T-cell (primary cell): ENCODE measurements around the gene DPP10. TPM values are rescaled to one million over a fixed set of nuclear protein-coding genes. Genes with fewer than 3 reads are reported as not detected.

ENCODE experiments used
- ATAC-seq, 4 experiments: fragments of 200-7000 bp in 3 of 4; fragments of 150-1000 bp in 1 of 4; cut with Tn5 transposase; replicated peaks in 1 of 4; 1 replicate in 3 of 4; 2 replicates in 1 of 4; pipeline ENCODE4 v1.10.0; 2021; ENCODE audit warnings: moderate library complexity in 3 of 4, mild to moderate bottlenecking in 2 of 4, moderate number of reproducible peaks in 1 of 4
- CTCF ChIA-PET, 2 donors: fragments of 300-600 bp; sonication (Branson Sonifier 250); formaldehyde crosslinking; loops; one replicate each; lab custom pipeline; 2022; ENCODE audit warnings: antibody characterized with exemption in 2 of 2; lab: Charles Lee
- POLR2A ChIA-PET, 2 donors: fragments of 300-600 bp; sonication (Branson Sonifier 250); formaldehyde crosslinking; loops; one replicate each; lab custom pipeline; 2022; ENCODE audit warnings: antibody characterized with exemption in 2 of 2; lab: Charles Lee
- DNase-seq, 35 experiments: peaks; one replicate each; pipeline versions ENCODE4 v3.0.0 to v3.0.0-alpha.2; 2013 to 2023
- H3K27ac ChIP-seq: one replicate; pipeline ENCODE4 v1.5.1; 2013; ENCODE audit warnings: low read length
- H3K27me3 ChIP-seq, 2 experiments: replicated peaks in 1 of 2; 1 replicate in 1 of 2; 2 replicates in 1 of 2; pipeline versions ENCODE4 v1.6.1 to v1.7.0; 2013; ENCODE audit warnings: low read length in 1 of 2, mixed read lengths in 1 of 2; ENCODE audit not compliant: control insufficient read depth in 2 of 2, insufficient read depth in 2 of 2; ENCODE audit errors: extremely low read depth in 1 of 2
- H3K36me3 ChIP-seq, 2 donors: 1 replicate in 1 of 2; 2 replicates in 1 of 2; pipeline versions ENCODE4 v1.6.1 to v1.7.0; 2013; ENCODE audit warnings: low read length in 1 of 2; ENCODE audit not compliant: control insufficient read depth in 2 of 2, insufficient read depth in 1 of 2; ENCODE audit errors: extremely low read depth in 1 of 2
- H3K4me1 ChIP-seq, 2 experiments: 1 replicate in 1 of 2; 2 replicates in 1 of 2; pipeline versions ENCODE4 v1.6.1 to v1.7.0; 2013; ENCODE audit warnings: low read length in 2 of 2, mixed read lengths in 1 of 2; ENCODE audit not compliant: insufficient read depth in 2 of 2, control insufficient read depth in 1 of 2; ENCODE audit errors: extremely low read depth in 1 of 2
- H3K4me3 ChIP-seq, 2 donors: 1 replicate in 1 of 2; 2 replicates in 1 of 2; pipeline versions ENCODE4 v1.5.1 to v1.7.0; 2013; ENCODE audit warnings: mild to moderate bottlenecking in 2 of 2, low read length in 1 of 2, moderate library complexity in 1 of 2; ENCODE audit not compliant: control insufficient read depth in 1 of 2; ENCODE audit errors: extremely low read depth in 1 of 2
- H3K9me3 ChIP-seq: 2 replicates; pipeline ENCODE4 v1.7.0; 2013
- H3K27ac Mint-ChIP-seq, 2 donors: one replicate each; pipeline ENCODE4 v1.8.0; 2020 to 2021; ENCODE audit warnings: mild to moderate bottlenecking in 2 of 2, mixed read lengths in 2 of 2
- H3K27me3 Mint-ChIP-seq, 2 donors: one replicate each; pipeline ENCODE4 v1.8.0; 2021 to 2022; ENCODE audit warnings: mixed read lengths in 2 of 2
- H3K36me3 Mint-ChIP-seq: one replicate; pipeline ENCODE4 v1.8.0; 2021; ENCODE audit warnings: mixed read lengths
- H3K4me1 Mint-ChIP-seq, 3 donors: one replicate each; pipeline ENCODE4 v1.8.0; 2020 to 2022; ENCODE audit warnings: mixed read lengths in 3 of 3, mild to moderate bottlenecking in 1 of 3
- H3K4me3 Mint-ChIP-seq, 3 donors: one replicate each; pipeline ENCODE4 v1.8.0; 2020 to 2022; ENCODE audit warnings: mild to moderate bottlenecking in 3 of 3, mixed read lengths in 3 of 3, moderate library complexity in 3 of 3
- H3K9me3 Mint-ChIP-seq, 3 donors: one replicate each; pipeline ENCODE4 v1.8.0; 2020 to 2022; ENCODE audit warnings: mixed read lengths in 3 of 3
- WGBS: methylation state at CpG from one replicate; pipeline ENCODE4 v1.1.5; 2013; ENCODE audit warnings: missing lambda C conversion rate; ENCODE audit not compliant: insufficient coverage; 5-methylcytosine and 5-hydroxymethylcytosine counted together
- total RNA-seq, 35 experiments: library from RNA in 6 of 35; stranded (reverse) in 6 of 35; fragments of 120-200 nt in 1 of 35; gene quantifications; one replicate each; pipeline versions ENCODE4 v1.2.1 to v1.2.4 and lab custom pipeline; 2013 to 2026

The DPP10 gene
- total RNA-seq, 5 donors from 2014 or later (not counting 1 experiment from before 2014, with no cell fraction given): not detected

GRCh38 chr2:114542695-114543094 is 100.3 kb downstream of the DPP10 start:
- Histone ChIP-seq H3K36me3 (no peaks in the 10 kb centered on the region), H3K27ac (no peak overlapping the region), H3K27me3 (peaks cover 0 to 4% of the 10 kb centered on the region in 2 experiments), H3K4me3 (no peak overlapping the region), H3K9me3 (no peaks in the 10 kb centered on the region), H3K4me1 (no peaks in the 10 kb centered on the region)
- Mint-ChIP-seq H3K9me3 (no peaks in the 10 kb centered on the region), H3K4me1 (no peaks in the 10 kb centered on the region), H3K4me3 (no peak overlapping the region), H3K27ac (no peak overlapping the region), H3K27me3 (peaks cover 9% of the 10 kb centered on the region in 2 donors), H3K36me3 (no peaks in the 10 kb centered on the region)
- ChIA-PET POLR2A (no interaction called here), CTCF (interaction anchor here in 1 of 2 donors (0.6 kb wide), 1 partner anchor 828 kb away, joined by 3 read pairs; no protein-coding TSS in a partner anchor)
- ATAC-seq: no peak
- no CpG with 5 or more reads among the region's 2 CpGs for WGBS
- no peak for DNase-seq

- peaks cover 9 to 13% of the 10 kb centered on the region in 2 donors for H3K27me3 Mint-ChIP-seq
- H3K4me1 Mint-ChIP-seq: no peaks in the 10 kb centered on the region
- H3K27ac Mint-ChIP-seq: no peak overlapping the region
- ATAC-seq: no peak
- Histone ChIP-seq H3K27me3 (peaks cover 0 to 4% of the 10 kb centered on the region in 2 experiments), H3K4me3 (no peak overlapping the region), H3K36me3 (no peaks in the 10 kb centered on the region), H3K27ac (no peak overlapping the region), H3K9me3 (no peaks in the 10 kb centered on the region), H3K4me1 (no peaks in the 10 kb centered on the region)
- no peak overlapping the region for H3K4me3 Mint-ChIP-seq
- no peaks in the 10 kb centered on the region for H3K9me3 Mint-ChIP-seq
- POLR2A ChIA-PET: interaction anchor here in 1 of 2 donors (0.7 kb wide), 1 partner anchor 22 kb away, joined by 4 read pairs; no protein-coding TSS in a partner anchor
- CTCF ChIA-PET: no interaction called here
- DNase-seq: no peak
- no peaks in the 10 kb centered on the region for H3K36me3 Mint-ChIP-seq
- no CpG with 5 or more reads among the region's 7 CpGs for WGBS
These were observed 100.9 kb downstream of the DPP10 start for GRCh38 chr2:114543236-114543766.

- DNase-seq (no peak), ATAC-seq (no peak)
- Histone ChIP-seq H3K4me3 (no peak overlapping the region), H3K4me1 (no peaks in the 10 kb centered on the region), H3K27me3 (peaks cover 0 to 4% of the 10 kb centered on the region in 2 experiments), H3K36me3 (no peaks in the 10 kb centered on the region), H3K27ac (no peak overlapping the region), H3K9me3 (no peaks in the 10 kb centered on the region)
- Mint-ChIP-seq H3K27ac (no peak overlapping the region), H3K36me3 (no peaks in the 10 kb centered on the region), H3K4me1 (no peaks in the 10 kb centered on the region), H3K9me3 (no peaks in the 10 kb centered on the region), H3K27me3 (peaks cover 9 to 13% of the 10 kb centered on the region in 2 donors), H3K4me3 (no peak overlapping the region)
- ChIA-PET CTCF (no interaction called here), POLR2A (no interaction called here)
- WGBS: no CpG with 5 or more reads among the region's 2 CpGs
These were observed 102.6 kb downstream of the DPP10 start for GRCh38 chr2:114545052-114545451.

- no peaks in the 10 kb centered on the region for H3K9me3 ChIP-seq
- no peaks in the 10 kb centered on the region for H3K9me3 Mint-ChIP-seq
- ChIA-PET POLR2A (no interaction called here), CTCF (no interaction called here)
- DNase-seq (no peak), ATAC-seq (no peak)
- no peak overlapping the region for H3K27ac ChIP-seq
- no peaks in the 10 kb centered on the region for H3K36me3 ChIP-seq
- no peak overlapping the region for H3K4me3 ChIP-seq
- no CpG with 5 or more reads among the region's 3 CpGs for WGBS
- peaks cover 0 to 4% of the 10 kb centered on the region in 2 experiments for H3K27me3 ChIP-seq
- H3K4me3 Mint-ChIP-seq: no peak overlapping the region
- H3K27me3 Mint-ChIP-seq: peaks cover 13 to 14% of the 10 kb centered on the region in 2 donors
- H3K4me1 ChIP-seq: no peaks in the 10 kb centered on the region
- no peak overlapping the region for H3K27ac Mint-ChIP-seq
- H3K4me1 Mint-ChIP-seq: no peaks in the 10 kb centered on the region
- no peaks in the 10 kb centered on the region for H3K36me3 Mint-ChIP-seq
These were observed 104.1 kb downstream of the DPP10 start for GRCh38 chr2:114546531-114546930.

- 90% methylated on average over 2 of the region's 6 CpGs for WGBS
- Histone ChIP-seq H3K27me3 (peaks cover 0 to 4% of the 10 kb centered on the region in 2 experiments), H3K4me1 (no peaks in the 10 kb centered on the region), H3K9me3 (no peaks in the 10 kb centered on the region), H3K27ac (no peak overlapping the region), H3K36me3 (no peaks in the 10 kb centered on the region), H3K4me3 (no peak overlapping the region)
- H3K4me3 Mint-ChIP-seq: no peak overlapping the region
- ATAC-seq (no peak), DNase-seq (no peak)
- no peaks in the 10 kb centered on the region for H3K9me3 Mint-ChIP-seq
- H3K27ac Mint-ChIP-seq: no peak overlapping the region
- ChIA-PET CTCF (no interaction called here), POLR2A (no interaction called here)
- no peaks in the 10 kb centered on the region for H3K4me1 Mint-ChIP-seq
- H3K27me3 Mint-ChIP-seq: peaks cover 12 to 19% of the 10 kb centered on the region in 2 donors
- H3K36me3 Mint-ChIP-seq: no peaks in the 10 kb centered on the region
These were observed 105.7 kb downstream of the DPP10 start for GRCh38 chr2:114548151-114548550.

GRCh38 chr2:114550364-114550763 is 107.9 kb downstream of the DPP10 start:
- CTCF ChIA-PET: interaction anchor here in 1 of 2 donors (1.1 kb wide), 1 partner anchor 13 kb away, joined by 3 read pairs; no protein-coding TSS in a partner anchor
- WGBS: 100% methylated on average over 1 of the region's 2 CpGs

More at GRCh38 chr2:114550364-114550763, 107.9 kb downstream of the DPP10 start:
- H3K27ac Mint-ChIP-seq: no peak overlapping the region
- Histone ChIP-seq H3K4me1 (no peaks in the 10 kb centered on the region), H3K9me3 (no peaks in the 10 kb centered on the region), H3K4me3 (no peak overlapping the region), H3K27me3 (peaks cover 0 to 4% of the 10 kb centered on the region in 2 experiments), H3K36me3 (no peaks in the 10 kb centered on the region), H3K27ac (no peak overlapping the region)
- peaks cover 7 to 20% of the 10 kb centered on the region in 2 donors for H3K27me3 Mint-ChIP-seq
- H3K9me3 Mint-ChIP-seq: no peaks in the 10 kb centered on the region
- no peak overlapping the region for H3K4me3 Mint-ChIP-seq
- H3K4me1 Mint-ChIP-seq: no peaks in the 10 kb centered on the region
- DNase-seq (no peak), ATAC-seq (no peak)
- POLR2A ChIA-PET: no interaction called here
- H3K36me3 Mint-ChIP-seq: no peaks in the 10 kb centered on the region
